Fibroblast of lung (primary cell): ENCODE data around the gene CORO2A.

Source experiments
- EZH2 ChIP-seq: IDR thresholded peaks from 2 replicates; pipeline ENCODE4 v1.5.1; 2012; ENCODE audit warnings: low read length, control low read depth, mild to moderate bottlenecking; ENCODE audit errors: missing control alignments
- TF ChIP-seq, protein P1 (sequence below), 2 donors: IDR thresholded peaks in 1 of 2; conservative IDR thresholded peaks in 1 of 2; 1 replicate in 1 of 2; 2 replicates in 1 of 2; pipeline ENCODE4 v1.5.1; 2011 to 2012; ENCODE audit warnings: low read length in 2 of 2, control low read depth in 1 of 2, inconsistent platforms in 1 of 2, low read depth in 1 of 2, mild to moderate bottlenecking in 1 of 2

DNA sequence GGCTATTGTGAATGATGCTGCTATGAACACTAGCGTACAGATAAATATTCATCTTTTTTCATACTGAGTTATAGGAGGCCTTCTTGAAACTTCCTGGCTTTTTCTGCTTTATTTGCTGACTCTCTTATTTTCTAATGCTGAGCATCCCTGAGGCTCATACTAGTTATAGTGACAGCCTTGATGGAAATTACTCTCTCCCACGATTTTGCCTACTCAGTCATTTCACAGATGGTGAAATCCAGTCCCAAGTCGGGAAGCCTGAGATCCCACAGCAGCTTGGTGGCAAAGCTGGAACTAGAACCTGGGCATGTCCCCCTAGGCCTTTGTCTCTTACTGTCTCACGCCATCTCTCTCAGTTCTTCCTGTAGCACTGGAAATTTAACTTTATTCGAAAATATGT lies 113.5 kb downstream of the CORO2A start:
- TF ChIP-seq, protein P1, sequence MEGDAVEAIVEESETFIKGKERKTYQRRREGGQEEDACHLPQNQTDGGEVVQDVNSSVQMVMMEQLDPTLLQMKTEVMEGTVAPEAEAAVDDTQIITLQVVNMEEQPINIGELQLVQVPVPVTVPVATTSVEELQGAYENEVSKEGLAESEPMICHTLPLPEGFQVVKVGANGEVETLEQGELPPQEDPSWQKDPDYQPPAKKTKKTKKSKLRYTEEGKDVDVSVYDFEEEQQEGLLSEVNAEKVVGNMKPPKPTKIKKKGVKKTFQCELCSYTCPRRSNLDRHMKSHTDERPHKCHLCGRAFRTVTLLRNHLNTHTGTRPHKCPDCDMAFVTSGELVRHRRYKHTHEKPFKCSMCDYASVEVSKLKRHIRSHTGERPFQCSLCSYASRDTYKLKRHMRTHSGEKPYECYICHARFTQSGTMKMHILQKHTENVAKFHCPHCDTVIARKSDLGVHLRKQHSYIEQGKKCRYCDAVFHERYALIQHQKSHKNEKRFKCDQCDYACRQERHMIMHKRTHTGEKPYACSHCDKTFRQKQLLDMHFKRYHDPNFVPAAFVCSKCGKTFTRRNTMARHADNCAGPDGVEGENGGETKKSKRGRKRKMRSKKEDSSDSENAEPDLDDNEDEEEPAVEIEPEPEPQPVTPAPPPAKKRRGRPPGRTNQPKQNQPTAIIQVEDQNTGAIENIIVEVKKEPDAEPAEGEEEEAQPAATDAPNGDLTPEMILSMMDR (conservative IDR thresholded peaks at IDR 0.05 in 1 of 2, IDR thresholded peaks at IDR 0.05 in 1 of 2; ENCODE audit: low read depth in 1 of 2, low read length in 2 of 2), result no peak
- TF ChIP-seq EZH2, result no peak
